ENCODE data around the gene ADAMTS18. TPM values are rescaled to one million over a fixed set of nuclear protein-coding genes. Genes with fewer than 3 reads are reported as not detected.

The ADAMTS18 gene
- total RNA-seq, 2 experiments from 2014 or later: not detected

DNA sequence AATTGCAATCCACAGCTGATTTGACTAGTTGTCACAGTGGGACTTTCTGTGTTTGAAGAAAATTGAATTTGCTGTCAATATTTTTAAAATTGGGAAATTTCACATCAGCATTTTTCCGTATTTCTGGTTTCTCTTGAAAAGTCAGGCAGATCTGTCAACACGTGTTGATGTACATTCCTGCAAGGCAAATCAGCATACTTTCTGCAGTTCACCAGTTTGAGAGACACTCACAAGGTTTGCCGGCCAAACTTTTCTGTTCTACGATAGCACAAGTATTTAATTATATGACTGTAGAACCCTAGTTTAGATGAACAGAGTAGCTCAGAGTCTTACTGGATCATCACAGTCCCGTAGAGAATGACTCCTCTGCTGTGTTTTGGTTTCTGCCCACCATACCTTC lies 102.0 kb downstream of the ADAMTS18 start:
- no TSS peak for BruUV-seq (replicated peaks)
- H3K79me2 ChIP-seq (ENCODE audit: insufficient read depth, low read depth, low read length): no peaks in the 10 kb centered on the region
- TF ChIP-seq, protein P1, sequence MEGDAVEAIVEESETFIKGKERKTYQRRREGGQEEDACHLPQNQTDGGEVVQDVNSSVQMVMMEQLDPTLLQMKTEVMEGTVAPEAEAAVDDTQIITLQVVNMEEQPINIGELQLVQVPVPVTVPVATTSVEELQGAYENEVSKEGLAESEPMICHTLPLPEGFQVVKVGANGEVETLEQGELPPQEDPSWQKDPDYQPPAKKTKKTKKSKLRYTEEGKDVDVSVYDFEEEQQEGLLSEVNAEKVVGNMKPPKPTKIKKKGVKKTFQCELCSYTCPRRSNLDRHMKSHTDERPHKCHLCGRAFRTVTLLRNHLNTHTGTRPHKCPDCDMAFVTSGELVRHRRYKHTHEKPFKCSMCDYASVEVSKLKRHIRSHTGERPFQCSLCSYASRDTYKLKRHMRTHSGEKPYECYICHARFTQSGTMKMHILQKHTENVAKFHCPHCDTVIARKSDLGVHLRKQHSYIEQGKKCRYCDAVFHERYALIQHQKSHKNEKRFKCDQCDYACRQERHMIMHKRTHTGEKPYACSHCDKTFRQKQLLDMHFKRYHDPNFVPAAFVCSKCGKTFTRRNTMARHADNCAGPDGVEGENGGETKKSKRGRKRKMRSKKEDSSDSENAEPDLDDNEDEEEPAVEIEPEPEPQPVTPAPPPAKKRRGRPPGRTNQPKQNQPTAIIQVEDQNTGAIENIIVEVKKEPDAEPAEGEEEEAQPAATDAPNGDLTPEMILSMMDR (conservative IDR thresholded peaks at IDR 0.05; ENCODE audit: low read length): no peak
- TF ChIP-seq EZH2phosphoT487 (IDR thresholded peaks at IDR 0.05; ENCODE audit: borderline replicate concordance, low read depth, low read length): no peak
- no peaks in the 10 kb centered on the region for H3K4me1 ChIP-seq (ENCODE audit: insufficient read depth, low read length, poor library complexity, severe bottlenecking)
- H3K9me3 ChIP-seq (ENCODE audit: low read length): no peaks in the 10 kb centered on the region
- intact Hi-C loops (cut with micrococcal nuclease; ENCODE audit: unreplicated experiment): no loop called here
- ChIA-PET CTCF (ENCODE audit: unreplicated experiment) (no interaction called here), POLR2A (interaction anchor here (0.5 kb wide), 1 partner anchor 16 kb away, joined by 4 read pairs; no protein-coding TSS in a partner anchor)
- H3K4me3 ChIP-seq (ENCODE audit: low read depth, low read length, poor library complexity, severe bottlenecking): no peak overlapping the region
- H3K36me3 ChIP-seq (ENCODE audit: insufficient read depth, low read length): no peaks in the 10 kb centered on the region
- H3K4me2 ChIP-seq (ENCODE audit: low read length): no peak overlapping the region
- no peak for DNase-seq (ENCODE audit: low spot score)
- H3K27ac ChIP-seq (ENCODE audit: low read depth, low read length, poor library complexity, severe bottlenecking): no peak overlapping the region
- H4K20me1 ChIP-seq (ENCODE audit: insufficient read depth, low read length): no peaks in the 10 kb centered on the region
- H3K9me2 ChIP-seq (ENCODE audit: insufficient read depth, low read length): no peaks in the 10 kb centered on the region
- no peak overlapping the region for H2AFZ ChIP-seq (ENCODE audit: low read length)

- Histone ChIP-seq H3K9me3 (ENCODE audit: low read length) (no peaks in the 10 kb centered on the region), H3K9me2 (ENCODE audit: insufficient read depth, low read length) (no peaks in the 10 kb centered on the region), H3K79me2 (ENCODE audit: insufficient read depth, low read depth, low read length) (no peaks in the 10 kb centered on the region), H3K36me3 (ENCODE audit: insufficient read depth, low read length) (no peaks in the 10 kb centered on the region), H3K27ac (ENCODE audit: low read depth, low read length, poor library complexity, severe bottlenecking) (no peak overlapping the region), H4K20me1 (ENCODE audit: insufficient read depth, low read length) (no peaks in the 10 kb centered on the region), H3K4me2 (ENCODE audit: low read length) (no peak overlapping the region), H2AFZ (ENCODE audit: low read length) (no peak overlapping the region), H3K4me1 (ENCODE audit: insufficient read depth, low read length, poor library complexity, severe bottlenecking) (no peaks in the 10 kb centered on the region), H3K4me3 (ENCODE audit: low read depth, low read length, poor library complexity, severe bottlenecking) (no peak overlapping the region)
- no TSS peak for BruUV-seq (replicated peaks)
- ChIA-PET CTCF (ENCODE audit: unreplicated experiment) (interaction anchor here (0.6 kb wide), 1 partner anchor 1777 kb away, joined by 3 read pairs; no protein-coding TSS in a partner anchor), POLR2A (interaction anchor here (0.5 kb wide), 1 partner anchor 17 kb away, joined by 4 read pairs; no protein-coding TSS in a partner anchor)
- intact Hi-C loops (cut with micrococcal nuclease; ENCODE audit: unreplicated experiment): no loop called here
- no peak for TF ChIP-seq EZH2phosphoT487 (IDR thresholded peaks at IDR 0.05; ENCODE audit: borderline replicate concordance, low read depth, low read length)
- TF ChIP-seq, protein P1 (conservative IDR thresholded peaks at IDR 0.05; ENCODE audit: low read length): no peak
- no peak for DNase-seq (ENCODE audit: low spot score)
These were observed 102.8 kb downstream of the ADAMTS18 start for GRCh38 chr16:77331802-77332586.

GRCh38 chr16:77331043-77331442 lies 103.8 kb downstream of the ADAMTS18 start:
- no TSS peak for BruUV-seq (replicated peaks)
- H3K9me3 ChIP-seq (ENCODE audit: low read length): no peaks in the 10 kb centered on the region
- no peaks in the 10 kb centered on the region for H3K9me2 ChIP-seq (ENCODE audit: insufficient read depth, low read length)
- H3K4me3 ChIP-seq (ENCODE audit: low read depth, low read length, poor library complexity, severe bottlenecking): no peak overlapping the region
- ChIA-PET CTCF (ENCODE audit: unreplicated experiment) (no interaction called here), POLR2A (no interaction called here)
- no peak overlapping the region for H3K27ac ChIP-seq (ENCODE audit: low read depth, low read length, poor library complexity, severe bottlenecking)
- H3K79me2 ChIP-seq (ENCODE audit: insufficient read depth, low read depth, low read length): no peaks in the 10 kb centered on the region
- H3K4me1 ChIP-seq (ENCODE audit: insufficient read depth, low read length, poor library complexity, severe bottlenecking): no peaks in the 10 kb centered on the region
- DNase-seq (ENCODE audit: low spot score): no peak
- H3K36me3 ChIP-seq (ENCODE audit: insufficient read depth, low read length): no peaks in the 10 kb centered on the region
- no peaks in the 10 kb centered on the region for H4K20me1 ChIP-seq (ENCODE audit: insufficient read depth, low read length)
- no peak overlapping the region for H3K4me2 ChIP-seq (ENCODE audit: low read length)
- H2AFZ ChIP-seq (ENCODE audit: low read length): no peak overlapping the region
- TF ChIP-seq EZH2phosphoT487 (IDR thresholded peaks at IDR 0.05; ENCODE audit: borderline replicate concordance, low read depth, low read length): no peak
- TF ChIP-seq, protein P1 (conservative IDR thresholded peaks at IDR 0.05; ENCODE audit: low read length): no peak
- intact Hi-C loops (cut with micrococcal nuclease; ENCODE audit: unreplicated experiment): no loop called here

Measured in OCI-LY7 (cell line).